GM18526 (cell line): ENCODE data around the gene GSTO2.

Experiments
- POLR2A ChIP-seq: IDR thresholded peaks from 3 replicates; pipeline ENCODE4 v1.6.1; 2011; ENCODE audit not compliant: insufficient read length; ENCODE audit errors: extremely low read depth

Gene GSTO2

DNA sequence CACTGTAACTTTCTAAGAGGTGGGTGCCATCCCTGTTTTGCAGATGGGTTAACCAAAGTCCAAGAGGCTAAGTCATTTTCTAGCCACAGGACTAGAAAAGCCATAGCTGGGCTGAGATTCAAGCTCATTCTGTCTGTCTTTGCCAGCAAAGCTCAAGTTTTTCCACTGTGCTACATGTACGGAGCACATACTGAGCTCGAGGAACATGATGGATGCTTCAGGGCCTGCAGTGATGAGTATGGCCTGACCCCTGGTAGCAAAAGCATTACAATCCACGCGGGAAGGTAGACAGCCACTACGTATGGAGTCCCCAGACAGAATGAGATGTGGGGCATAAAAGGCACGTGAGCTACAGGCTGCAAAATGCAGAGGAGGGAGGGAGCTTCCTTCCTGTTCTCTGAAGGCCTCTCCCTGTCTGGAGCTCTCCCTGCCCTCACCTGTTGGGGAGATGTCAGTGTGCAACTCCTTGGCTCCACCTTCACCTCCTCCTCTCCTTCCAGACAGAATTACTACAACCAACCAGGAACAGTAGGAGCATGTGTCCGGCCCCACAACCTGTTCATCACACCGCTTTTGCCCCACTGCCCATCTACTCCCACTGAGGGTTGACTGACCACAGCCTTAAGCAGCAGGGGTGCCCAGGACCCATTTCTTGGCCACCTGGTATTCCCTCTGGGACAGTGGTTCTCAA lies 52.9 kb downstream of the GSTO2 start:
- TF ChIP-seq POLR2A, result no peak

GRCh38 chr10:104322416-104322782 lies 53.4 kb downstream of the GSTO2 start:
- no peak for TF ChIP-seq POLR2A

DNA sequence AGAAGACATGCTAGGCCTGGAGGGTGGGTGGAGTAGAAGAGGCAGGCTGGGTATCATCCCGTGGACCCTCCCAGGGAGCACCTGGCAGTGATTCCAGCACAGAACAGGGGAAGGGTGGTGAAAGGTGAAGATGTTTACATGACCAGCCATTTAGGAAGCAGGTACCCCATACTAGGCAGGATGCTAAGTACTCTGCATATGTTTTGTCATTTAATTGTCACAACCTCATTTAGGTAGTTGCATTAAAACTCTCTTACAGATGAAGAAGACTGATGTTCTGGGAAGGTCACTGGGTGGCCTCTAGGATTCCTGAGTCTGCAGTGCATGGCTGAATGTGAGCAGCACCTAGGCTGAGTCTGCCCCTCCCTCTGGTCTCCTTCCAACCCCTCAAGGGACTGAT lies 54.1 kb downstream of the GSTO2 start:
- no peak for TF ChIP-seq POLR2A

DNA sequence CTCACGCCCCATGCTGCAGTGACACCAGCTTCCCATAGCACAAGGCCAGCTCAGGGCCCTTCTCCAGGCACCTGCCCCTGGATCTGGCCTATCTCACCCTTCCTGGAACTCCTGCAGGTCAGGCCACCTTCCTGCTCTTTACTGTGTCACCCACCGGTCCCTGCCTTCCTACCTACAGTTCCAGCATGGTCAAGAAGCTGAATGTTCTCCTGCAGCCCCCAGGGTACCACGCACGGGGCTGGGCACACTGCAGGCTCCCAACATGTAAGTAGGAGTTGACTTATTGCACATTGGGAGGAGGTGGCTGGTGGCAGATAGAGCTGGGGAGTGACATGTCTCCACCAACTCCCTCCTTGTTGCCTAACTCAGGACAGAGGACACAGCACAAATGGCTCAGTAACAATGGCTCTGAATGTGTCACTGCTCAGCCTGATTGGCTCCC lies 54.8 kb downstream of the GSTO2 start:
- TF ChIP-seq POLR2A, result no peak

GRCh38 chr10:104324221-104324686 lies 55.3 kb downstream of the GSTO2 start:
- no peak for TF ChIP-seq POLR2A

DNA sequence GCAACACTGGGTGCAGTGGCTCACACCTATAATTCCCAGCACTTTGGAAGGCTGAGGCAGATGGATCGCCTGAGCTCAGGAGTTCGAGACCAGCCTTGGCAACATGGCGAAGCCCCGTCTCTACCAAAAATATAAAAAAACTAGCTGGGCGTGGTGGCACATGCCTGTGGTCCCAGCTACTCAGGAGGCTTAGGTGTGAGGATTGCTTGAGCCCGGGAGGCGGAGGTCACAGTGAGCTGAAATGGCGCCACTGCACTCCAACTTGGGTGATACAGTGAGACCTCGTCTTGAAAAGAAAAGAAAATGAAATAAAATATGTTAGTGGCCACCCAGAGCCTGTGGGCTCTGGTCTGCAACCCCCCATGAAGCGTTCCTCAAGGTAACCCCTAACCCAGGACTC lies 55.9 kb downstream of the GSTO2 start:
- TF ChIP-seq POLR2A, result no peak

GRCh38 chr10:104325436-104326435 lies 56.8 kb downstream of the GSTO2 start:
- no peak for TF ChIP-seq POLR2A

GRCh38 chr10:104326991-104327610 lies 58.1 kb downstream of the GSTO2 start:
- no peak for TF ChIP-seq POLR2A

- no peak for TF ChIP-seq POLR2A
Observed at GRCh38 chr10:104327745-104328645, 59.0 kb downstream of the GSTO2 start.

- TF ChIP-seq POLR2A, result no peak
Observed at GRCh38 chr10:104328646-104328895, 59.6 kb downstream of the GSTO2 start.

- TF ChIP-seq POLR2A, result no peak
Observed at GRCh38 chr10:104328896-104329710, 60.1 kb downstream of the GSTO2 start.

GRCh38 chr10:104329735-104330134 lies 60.8 kb downstream of the GSTO2 start:
- TF ChIP-seq POLR2A, result no peak

- no peak for TF ChIP-seq POLR2A
Observed at GRCh38 chr10:104330168-104331110, 61.5 kb downstream of the GSTO2 start.

DNA sequence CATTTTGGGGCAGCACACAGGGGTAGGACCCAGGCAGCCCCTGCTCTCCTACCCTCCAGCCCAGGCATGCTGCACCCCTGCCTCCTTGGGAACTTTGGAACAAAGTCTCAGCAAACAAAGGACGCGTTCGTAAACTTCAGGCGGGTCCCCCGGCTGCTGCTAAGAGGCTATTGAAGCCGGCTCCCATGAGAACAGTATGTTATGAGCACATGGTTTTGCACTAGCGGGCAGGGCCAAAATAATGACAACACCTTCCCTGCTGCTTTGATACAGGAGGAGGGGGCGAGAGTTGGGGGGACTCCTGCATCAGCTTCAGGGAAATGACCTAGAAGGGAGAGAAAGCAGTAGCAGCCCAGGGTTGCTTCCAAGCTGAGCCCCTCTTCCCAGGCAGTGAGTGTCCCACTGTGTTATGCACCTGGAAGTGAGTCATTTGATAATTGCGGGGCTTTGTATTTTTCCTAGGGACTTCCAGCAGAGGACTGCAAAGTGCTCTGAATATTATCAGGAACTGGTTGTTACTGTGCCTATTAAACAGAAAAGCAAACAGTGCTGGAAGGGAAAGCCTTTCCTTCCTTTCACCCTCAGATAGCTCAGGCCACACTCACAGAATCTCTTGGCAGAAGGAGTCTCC lies 62.3 kb downstream of the GSTO2 start:
- TF ChIP-seq POLR2A, result no peak
